LHCN-M2 (cell line): ENCODE measurements around the gene TMEM252. TPM values are rescaled to one million over a fixed set of nuclear protein-coding genes. Genes with fewer than 3 reads are reported as not detected.

Experiments
- DNase-seq: peaks from one replicate; pipeline ENCODE4 v3.0.0-alpha.2; 2012; ENCODE audit warnings: low read depth
- polyA plus RNA-seq: library from polyadenylated mRNA; unstranded; fragments of >200 nt; gene quantifications from one replicate; pipeline ENCODE4 v1.2.1, GENCODE V29; 2012; ENCODE audit warnings: missing spikeins
- total RNA-seq: library from RNA; depleted of rRNA; stranded (reverse); fragments of >200 nt; gene quantifications from 2 replicates; pipeline ENCODE4 v1.2.3, GENCODE V29; 2014; rRNA removed

Gene TMEM252, protein sequence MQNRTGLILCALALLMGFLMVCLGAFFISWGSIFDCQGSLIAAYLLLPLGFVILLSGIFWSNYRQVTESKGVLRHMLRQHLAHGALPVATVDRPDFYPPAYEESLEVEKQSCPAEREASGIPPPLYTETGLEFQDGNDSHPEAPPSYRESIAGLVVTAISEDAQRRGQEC
- total RNA-seq: not detected in 2 replicates
- polyA plus RNA-seq: not detected

GRCh38 chr9:68540712-68541535 lies at the start of gene TMEM252:
TMEM252 (minus strand) TSS chr9:68540883; CDS start chr9:68540814, 69 bp downstream.
- no peak for DNase-seq

GRCh38 chr9:68585034-68585761 lies 44.5 kb upstream of the TMEM252 start:
- DNase-seq: no peak

- peak; percentile 73 for DNase-seq
Observed at GRCh38 chr9:68584189-68585033, 43.7 kb upstream of the TMEM252 start.

DNA sequence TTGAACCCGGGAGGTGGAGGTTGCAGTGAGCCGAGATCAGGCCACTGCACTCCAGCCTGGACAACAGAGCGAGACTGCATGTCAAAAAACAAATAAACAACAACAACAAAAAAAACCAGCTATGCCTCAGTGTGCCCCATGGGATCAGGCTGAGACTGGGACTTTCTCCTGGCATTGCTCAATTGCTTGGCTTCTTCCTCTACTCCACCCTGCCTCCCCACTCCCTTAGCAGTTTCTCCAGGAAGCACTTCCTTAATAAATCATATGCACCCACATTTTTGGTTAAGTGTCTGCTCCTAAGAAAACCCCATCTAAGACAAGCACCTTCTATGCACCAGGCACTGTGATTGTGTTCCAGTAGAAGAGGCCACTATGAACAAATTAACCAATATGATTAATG lies 41.0 kb upstream of the TMEM252 start:
- no peak for DNase-seq

- no peak for DNase-seq
Observed at GRCh38 chr9:68577774-68578591, 37.3 kb upstream of the TMEM252 start.

DNA sequence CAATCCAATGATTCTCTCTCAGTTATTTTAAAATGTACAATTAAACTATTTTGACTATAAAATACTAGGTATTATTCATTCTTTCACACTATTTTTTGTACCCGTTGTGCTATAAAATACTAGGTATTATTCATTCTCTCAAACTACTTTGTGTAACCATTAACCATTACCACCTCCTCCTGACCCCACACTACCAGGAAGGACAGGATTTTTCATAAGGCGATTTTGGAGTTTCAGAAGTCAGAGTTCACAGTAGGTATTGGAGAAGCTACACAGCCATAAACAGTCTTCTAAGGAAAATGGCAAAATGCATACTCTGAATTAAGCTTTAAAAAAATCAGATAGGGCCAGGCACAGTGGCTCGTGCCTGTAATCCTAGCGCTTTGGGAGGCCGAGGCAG lies 35.1 kb upstream of the TMEM252 start:
- DNase-seq: no peak

DNA sequence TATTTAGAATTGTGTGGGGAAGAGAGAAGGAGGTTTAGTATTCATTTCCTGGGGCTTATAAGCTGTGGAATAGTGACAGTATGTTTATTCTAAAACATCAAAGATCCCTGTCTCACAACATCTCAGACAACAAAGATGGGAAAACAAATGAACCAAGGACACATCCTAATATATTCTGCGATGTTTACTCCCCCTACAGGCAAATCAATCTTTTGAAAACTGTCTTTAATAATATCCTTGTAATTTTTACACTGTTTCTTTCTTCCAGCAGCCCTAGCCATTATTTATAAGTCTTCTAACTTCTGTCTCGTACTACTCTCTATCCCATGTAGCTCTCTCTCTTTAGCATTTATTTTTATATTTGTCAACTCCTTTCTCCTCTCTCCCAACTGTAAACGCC lies 33.5 kb upstream of the TMEM252 start:
- no peak for DNase-seq

GRCh38 chr9:68567565-68567964 lies 26.9 kb upstream of the TMEM252 start:
- no peak for DNase-seq

GRCh38 chr9:68562461-68562860 lies 21.8 kb upstream of the TMEM252 start:
- DNase-seq: no peak

GRCh38 chr9:68560071-68560844 lies 19.6 kb upstream of the TMEM252 start:
- DNase-seq: no peak

DNA sequence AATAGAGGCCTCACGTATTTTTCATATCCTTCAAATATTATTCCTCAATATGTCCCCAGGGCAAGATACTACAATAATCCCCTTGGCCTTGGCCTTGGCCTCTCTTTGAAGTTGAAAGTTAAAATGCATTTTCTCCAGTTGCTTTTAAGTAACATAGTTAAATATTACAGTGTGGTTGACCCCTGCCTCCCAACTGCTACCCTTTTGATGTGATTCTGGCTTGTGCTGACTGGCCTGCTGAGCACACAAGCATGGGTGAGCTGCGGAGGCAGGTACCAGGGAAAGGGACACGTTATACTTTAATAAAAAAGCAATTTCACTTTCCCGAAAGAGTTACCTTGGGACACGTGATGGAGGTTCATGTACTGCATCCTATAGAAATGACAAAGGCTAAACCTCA lies 17.9 kb upstream of the TMEM252 start:
- DNase-seq: no peak

DNA sequence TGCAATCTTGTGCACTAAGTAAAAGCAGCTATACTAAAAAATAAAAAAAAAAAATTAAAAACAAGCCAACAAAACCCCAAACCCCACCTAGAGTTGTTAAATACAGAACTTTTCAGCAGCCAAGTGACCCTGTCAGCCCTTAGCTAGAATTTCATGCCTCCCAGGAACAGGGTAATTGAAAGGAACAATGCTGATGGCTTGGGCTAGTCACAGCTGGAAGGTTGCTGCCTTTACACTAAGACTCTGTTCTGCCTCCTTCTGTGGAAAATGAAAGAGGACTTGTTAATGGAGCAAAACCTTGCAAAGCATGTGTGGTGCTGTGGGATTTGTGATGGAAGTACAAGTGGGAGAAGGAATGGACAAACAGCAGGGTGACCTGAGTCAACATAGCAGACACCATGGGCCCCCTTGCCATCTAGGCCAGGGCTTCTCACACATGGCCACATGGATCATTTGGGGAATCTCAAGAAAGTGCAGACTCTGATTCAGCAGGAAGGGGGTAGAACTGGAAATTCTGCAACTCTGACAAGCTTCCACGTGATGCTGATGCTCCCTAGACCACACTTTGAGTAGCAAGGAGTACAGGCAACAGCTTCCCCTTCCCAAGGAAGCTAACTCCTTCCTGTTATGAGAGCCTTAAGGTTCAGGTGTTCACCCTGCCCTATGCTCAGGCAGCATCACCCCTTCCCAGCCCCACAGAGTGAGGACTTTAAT lies 14.9 kb upstream of the TMEM252 start:
- no peak for DNase-seq

- DNase-seq: peak; percentile 2
Observed at GRCh38 chr9:68552700-68553476, 12.2 kb upstream of the TMEM252 start.

- DNase-seq: no peak
Observed at GRCh38 chr9:68551191-68551590, 10.5 kb upstream of the TMEM252 start.

- DNase-seq: no peak
Observed at GRCh38 chr9:68548241-68548640, 7.6 kb upstream of the TMEM252 start.

- DNase-seq: no peak
Observed at GRCh38 chr9:68547417-68547816, 6.7 kb upstream of the TMEM252 start.

DNA sequence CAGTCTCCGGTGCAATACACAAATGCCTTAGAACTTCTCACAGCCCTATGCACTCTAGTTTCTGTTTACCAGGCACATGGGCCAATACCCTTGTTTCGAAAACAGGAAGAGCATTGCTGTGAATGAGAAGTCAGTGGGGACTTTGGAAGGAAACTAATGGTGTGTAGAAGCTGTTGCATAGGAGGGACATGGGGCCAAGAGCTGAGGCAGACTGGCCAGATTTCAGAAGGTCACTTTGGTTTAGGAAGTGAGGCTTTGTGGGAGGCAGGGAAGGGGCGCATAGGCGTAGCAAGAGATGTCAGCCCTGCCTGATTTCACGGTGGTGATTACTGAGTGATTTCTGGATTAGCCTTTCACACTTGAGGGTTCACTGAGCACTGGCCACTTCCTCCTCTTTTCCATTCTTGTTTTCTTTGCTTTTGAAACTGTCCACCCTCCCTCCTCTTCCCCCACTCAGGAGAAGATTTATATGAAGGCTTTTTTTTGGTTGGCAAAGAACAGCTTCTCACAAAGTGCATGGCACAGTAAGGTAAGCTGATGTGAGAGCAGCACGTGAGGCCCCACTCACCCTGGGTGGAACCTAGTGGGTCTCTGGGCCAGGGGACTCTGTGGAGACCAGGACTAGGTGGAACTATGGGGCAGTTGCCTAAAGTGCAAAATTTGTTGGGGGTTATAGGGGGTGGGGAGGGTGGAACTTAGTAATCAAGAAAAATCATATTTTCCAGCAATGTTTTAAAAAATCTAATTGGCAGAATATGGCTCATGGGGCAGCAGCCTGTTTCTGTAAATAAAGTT lies 6.1 kb upstream of the TMEM252 start:
- DNase-seq: no peak
